Left lung (tissue), 10 donors: ENCODE data around the gene CKM. TPM values are rescaled to one million over a fixed set of nuclear protein-coding genes. Genes with fewer than 3 reads are reported as not detected.

Experiments used
- ATAC-seq: fragments of 200-7000 bp; cut with Tn5 transposase; one replicate; pipeline ENCODE4 v1.9.1; 2020; ENCODE audit warnings: moderate library complexity
- DNase-seq, 4 donors: peaks; one replicate each; pipeline ENCODE4 v3.0.0-alpha.2; 2013 to 2020
- H3K27ac ChIP-seq, 2 donors: fragments of 200-600 bp; sonication (generic) in 1 of 2; one replicate each; pipeline versions ENCODE4 v1.5.0 to v1.8.0; 2020 to 2021
- H3K27me3 ChIP-seq, 2 donors: fragments of 200-600 bp; sonication (generic) in 1 of 2; one replicate each; pipeline versions ENCODE4 v1.5.0 to v1.8.0; 2020 to 2021
- H3K36me3 ChIP-seq, 2 donors: fragments of 200-600 bp; sonication (generic) in 1 of 2; one replicate each; pipeline versions ENCODE4 v1.5.0 to v1.8.0; 2020 to 2021
- H3K4me1 ChIP-seq, 2 donors: fragments of 200-600 bp; one replicate each; pipeline ENCODE4 v1.8.0; 2021
- H3K4me3 ChIP-seq, 2 donors: fragments of 200-600 bp; sonication (generic) in 1 of 2; one replicate each; pipeline versions ENCODE4 v1.5.0 to v1.8.0; 2020 to 2021; ENCODE audit warnings: mild to moderate bottlenecking in 1 of 2
- H3K9me3 ChIP-seq, 2 donors: fragments of 200-600 bp; sonication (generic) in 1 of 2; one replicate each; pipeline versions ENCODE4 v1.5.0 to v1.8.0; 2020 to 2021
- intact Hi-C, 2 donors: fragments of 100-400 bp; cut with DNase I; formaldehyde crosslinking; loops; one replicate each; pipeline versions ENCODE4 v1.11.2 to v1.14.2; 2022
- polyA plus RNA-seq, 6 donors: library from polyadenylated mRNA; unstranded; fragments of 120-200 nt; gene quantifications; one replicate each; pipeline ENCODE4 v1.2.1, GENCODE V29; 2013; ENCODE audit not compliant: insufficient read length in 6 of 6
- total RNA-seq, 2 donors: library from RNA; stranded (reverse); fragmentation: NEBNext Ultra II Directional; extraction: Animal tissue kit (Norgen Biotek cat#: 25700); gene quantifications; one replicate each; pipeline ENCODE4 v1.2.1, GENCODE V29; 2021
- TF ChIP-seq, protein P1 (sequence below), 2 donors: fragments of 200-600 bp; sonication (generic) in 1 of 2; IDR thresholded peaks; one replicate each; pipeline versions ENCODE4 v1.5.0 to v1.8.0; 2021; ENCODE audit warnings: antibody characterized with exemption in 2 of 2
- donor health status: DM: no; HTN: yes; CAD: no.
- donor health status: DM: no; HTN: no; CAD: no.

CKM gene
- total and polyA plus RNA-seq, 8 donors: 0.20 to 1.7 (median 0.38) TPM

DNA sequence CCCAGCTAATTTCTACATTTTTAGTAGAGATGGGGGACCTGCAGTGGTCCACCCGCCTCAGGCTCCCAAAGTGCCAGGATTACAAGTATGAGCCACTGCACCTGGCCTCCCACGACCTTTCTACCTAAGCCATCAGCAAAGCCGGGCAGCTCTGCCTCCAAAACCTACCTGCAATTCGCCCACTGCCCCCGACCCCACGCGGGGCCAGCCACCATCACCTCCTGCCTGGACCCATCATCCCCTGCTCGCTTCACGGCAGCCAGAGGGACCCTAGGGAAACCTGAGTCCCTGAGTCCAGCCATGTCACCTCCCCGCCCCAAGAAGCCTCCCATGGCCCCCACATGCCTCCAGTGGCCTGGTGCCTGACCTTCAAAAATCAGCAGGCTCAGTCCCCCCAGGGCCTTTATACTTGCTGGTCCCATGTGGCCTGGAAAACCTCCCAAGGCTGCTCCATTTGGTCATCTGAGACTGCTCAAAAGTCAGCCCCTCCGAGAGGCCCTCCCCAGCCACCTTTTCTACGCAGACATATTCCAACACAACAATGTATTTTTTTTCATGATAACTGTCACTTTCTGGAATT lies 35.6 kb upstream of the CKM start:
- intact Hi-C loops: loop anchor here in 1 of 2 donors (10.0 kb wide), 1 partner anchor 164 kb away; no protein-coding TSS in a partner anchor

DNA sequence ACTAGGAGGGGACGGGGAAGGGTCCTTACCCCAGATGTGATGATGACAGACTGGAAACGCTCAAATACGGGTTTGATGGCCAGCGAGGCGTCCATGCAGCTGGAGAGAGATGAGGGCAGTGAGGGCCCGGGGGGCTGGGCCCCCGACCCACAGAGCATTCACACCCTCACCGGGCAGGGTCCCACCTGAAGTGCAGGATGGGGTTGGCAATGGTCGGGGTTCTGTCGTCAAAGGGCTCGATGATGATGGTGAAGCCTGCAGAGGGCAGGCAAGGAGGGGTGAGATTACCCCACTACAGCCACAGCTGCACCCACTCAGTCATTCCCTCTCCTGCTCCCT lies 34.7 kb upstream of the CKM start:
- Histone ChIP-seq H3K4me1 (no peaks in the 10 kb centered on the region), H3K9me3 (no peaks in the 10 kb centered on the region), H3K36me3 (peaks cover 0 to 80% of the 10 kb centered on the region in 2 donors), H3K4me3 (no peak overlapping the region), H3K27ac (no peak overlapping the region), H3K27me3 (no peaks in the 10 kb centered on the region)
- no peak for DNase-seq
- intact Hi-C loops: loop anchor here in 1 of 2 donors (10.0 kb wide), 1 partner anchor 163 kb away; no protein-coding TSS in a partner anchor
- TF ChIP-seq, protein P1, sequence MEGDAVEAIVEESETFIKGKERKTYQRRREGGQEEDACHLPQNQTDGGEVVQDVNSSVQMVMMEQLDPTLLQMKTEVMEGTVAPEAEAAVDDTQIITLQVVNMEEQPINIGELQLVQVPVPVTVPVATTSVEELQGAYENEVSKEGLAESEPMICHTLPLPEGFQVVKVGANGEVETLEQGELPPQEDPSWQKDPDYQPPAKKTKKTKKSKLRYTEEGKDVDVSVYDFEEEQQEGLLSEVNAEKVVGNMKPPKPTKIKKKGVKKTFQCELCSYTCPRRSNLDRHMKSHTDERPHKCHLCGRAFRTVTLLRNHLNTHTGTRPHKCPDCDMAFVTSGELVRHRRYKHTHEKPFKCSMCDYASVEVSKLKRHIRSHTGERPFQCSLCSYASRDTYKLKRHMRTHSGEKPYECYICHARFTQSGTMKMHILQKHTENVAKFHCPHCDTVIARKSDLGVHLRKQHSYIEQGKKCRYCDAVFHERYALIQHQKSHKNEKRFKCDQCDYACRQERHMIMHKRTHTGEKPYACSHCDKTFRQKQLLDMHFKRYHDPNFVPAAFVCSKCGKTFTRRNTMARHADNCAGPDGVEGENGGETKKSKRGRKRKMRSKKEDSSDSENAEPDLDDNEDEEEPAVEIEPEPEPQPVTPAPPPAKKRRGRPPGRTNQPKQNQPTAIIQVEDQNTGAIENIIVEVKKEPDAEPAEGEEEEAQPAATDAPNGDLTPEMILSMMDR (IDR thresholded peaks at IDR 0.05): no peak
- no peak for ATAC-seq

More for the DNA sequence above, 35.6 kb upstream of the CKM start:
- ATAC-seq (no peak), DNase-seq (no peak)
- Histone ChIP-seq H3K27me3 (no peaks in the 10 kb centered on the region), H3K9me3 (no peaks in the 10 kb centered on the region), H3K4me1 (no peaks in the 10 kb centered on the region), H3K36me3 (peaks cover 0 to 80% of the 10 kb centered on the region in 2 donors), H3K4me3 (no peak overlapping the region), H3K27ac (no peak overlapping the region)
- TF ChIP-seq, protein P1 (IDR thresholded peaks at IDR 0.05): no peak

DNA sequence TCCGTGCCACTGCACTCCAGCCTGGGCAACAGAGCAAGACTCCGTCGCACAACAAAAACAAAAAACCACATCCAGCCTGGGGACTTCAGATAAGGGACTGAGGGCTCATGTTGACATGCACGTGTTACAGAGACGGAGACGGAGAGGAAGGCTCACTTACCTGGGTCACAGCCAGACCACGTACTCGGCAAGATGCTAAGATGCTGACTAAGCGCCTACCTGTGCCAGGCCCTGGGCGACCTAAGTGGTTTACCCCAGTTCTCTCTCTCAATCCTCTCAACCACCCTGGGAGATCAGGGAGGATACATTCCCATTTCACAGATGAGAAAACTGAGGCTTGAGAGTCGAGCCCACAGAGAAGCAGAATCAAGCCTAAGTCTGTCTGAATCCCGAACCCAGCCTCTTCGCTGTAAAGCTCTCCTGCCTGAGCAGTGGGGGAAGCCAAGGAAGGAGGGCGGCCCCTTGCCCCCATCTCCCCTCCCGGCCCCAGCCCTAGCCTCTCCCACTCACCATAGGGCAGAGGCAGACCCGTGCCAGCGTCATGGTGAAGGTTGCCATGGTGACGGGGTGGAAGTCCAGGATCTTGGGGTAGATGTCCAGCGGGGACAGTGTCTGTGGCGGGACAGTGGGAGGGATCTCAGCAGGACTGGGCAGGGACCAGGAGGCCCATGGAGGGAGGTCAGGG lies 34.2 kb upstream of the CKM start:
- Histone ChIP-seq H3K27me3 (no peaks in the 10 kb centered on the region), H3K27ac (no peak overlapping the region), H3K9me3 (no peaks in the 10 kb centered on the region), H3K4me3 (no peak overlapping the region), H3K4me1 (no peaks in the 10 kb centered on the region), H3K36me3 (peaks cover 0 to 81% of the 10 kb centered on the region in 2 donors)
- DNase-seq (no peak), ATAC-seq (no peak)
- TF ChIP-seq, protein P1 (IDR thresholded peaks at IDR 0.05): no peak
- intact Hi-C loops: loop anchor here in 1 of 2 donors (10.0 kb wide), 1 partner anchor 162 kb away; no protein-coding TSS in a partner anchor

DNA sequence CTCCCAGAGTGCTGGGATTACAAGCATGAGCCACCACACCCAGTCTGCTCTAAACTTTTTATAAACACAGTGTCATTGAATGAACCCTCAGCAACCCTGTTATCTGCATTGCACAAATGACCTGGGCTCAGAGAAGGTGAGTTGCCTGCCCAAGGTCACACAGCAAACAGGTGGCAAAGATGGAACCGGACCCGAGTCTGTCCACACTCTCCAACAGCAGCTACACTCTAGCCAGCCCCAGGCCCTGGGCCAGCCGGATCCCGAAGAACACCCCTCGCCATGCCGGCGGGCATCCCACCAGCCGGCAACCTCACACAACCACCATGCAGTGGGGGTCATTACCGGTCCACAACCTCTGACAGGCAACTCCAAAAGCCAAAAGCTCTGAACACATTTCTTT lies 33.2 kb upstream of the CKM start:
- DNase-seq: no peak
- Histone ChIP-seq H3K4me1 (no peaks in the 10 kb centered on the region), H3K27me3 (no peaks in the 10 kb centered on the region), H3K9me3 (no peaks in the 10 kb centered on the region), H3K36me3 (peaks cover 0 to 81% of the 10 kb centered on the region in 2 donors), H3K27ac (no peak overlapping the region), H3K4me3 (no peak overlapping the region)
- ATAC-seq: no peak
- intact Hi-C loops: loop anchor here in 1 of 2 donors (10.0 kb wide), 1 partner anchor 161 kb away; no protein-coding TSS in a partner anchor
- TF ChIP-seq, protein P1 (IDR thresholded peaks at IDR 0.05): no peak

DNA sequence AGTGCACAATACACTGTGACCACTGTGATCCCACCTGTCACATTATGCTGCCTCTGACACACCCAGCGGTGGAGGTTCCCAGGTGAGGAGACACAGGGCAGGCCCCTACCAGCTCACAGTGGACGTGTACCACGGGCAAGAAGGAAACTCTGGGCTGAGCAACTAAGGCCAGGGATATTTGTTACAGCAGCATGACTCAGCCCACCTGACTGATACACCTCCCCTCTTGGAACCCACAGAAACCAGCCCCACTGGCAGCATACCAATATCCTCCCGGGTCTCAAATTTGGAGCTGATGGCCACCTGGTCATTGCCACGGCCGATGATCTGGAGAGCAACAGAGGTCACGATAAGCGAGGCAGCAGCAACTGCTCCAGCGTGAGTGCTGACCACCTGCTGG lies 32.7 kb upstream of the CKM start:
- intact Hi-C loops: loop anchor here in 1 of 2 donors (10.0 kb wide), 1 partner anchor 161 kb away; no protein-coding TSS in a partner anchor

More for the DNA sequence above, 32.7 kb upstream of the CKM start:
- H3K27ac ChIP-seq: no peak overlapping the region
- DNase-seq (no peak), ATAC-seq (no peak)
- no peaks in the 10 kb centered on the region for H3K27me3 ChIP-seq
- no peaks in the 10 kb centered on the region for H3K9me3 ChIP-seq
- peaks cover 0 to 85% of the 10 kb centered on the region in 2 donors for H3K36me3 ChIP-seq
- H3K4me1 ChIP-seq: no peaks in the 10 kb centered on the region
- TF ChIP-seq, protein P1 (IDR thresholded peaks at IDR 0.05): no peak
- no peak overlapping the region for H3K4me3 ChIP-seq
